MM.1S (cell line): ENCODE data around the gene GSG1L.

Source experiments
- DNase-seq: peaks from one replicate; pipeline ENCODE4 v3.0.0-alpha.2; 2015
- H2AFZ ChIP-seq: fragments of 300-600 bp; sonication (generic); 2 replicates; pipeline ENCODE4 v1.6.0; 2016; ENCODE audit warnings: antibody characterized with exemption, low read length
- H3F3A ChIP-seq: fragments of 300-600 bp; sonication (generic); 2 replicates; pipeline ENCODE4 v1.6.1; 2016; ENCODE audit warnings: mild to moderate bottlenecking, antibody characterized with exemption, low read length, moderate library complexity, mixed read lengths; ENCODE audit not compliant: insufficient read depth
- H3K27ac ChIP-seq: fragments of 300-600 bp; sonication (generic); 2 replicates; pipeline ENCODE4 v1.5.1; 2016; ENCODE audit warnings: mild to moderate bottlenecking, low read length
- H3K27me3 ChIP-seq: fragments of 300-600 bp; sonication (generic); replicated peaks from 2 replicates; pipeline ENCODE4 v1.6.0; 2016; ENCODE audit warnings: low read length; ENCODE audit not compliant: insufficient read depth
- H3K36me3 ChIP-seq: fragments of 300-600 bp; sonication (generic); replicated peaks from 2 replicates; pipeline ENCODE4 v1.6.1; 2016; ENCODE audit warnings: mild to moderate bottlenecking, low read length, mixed read lengths; ENCODE audit not compliant: insufficient read depth
- H3K4me1 ChIP-seq: fragments of 300-600 bp; sonication (generic); 2 replicates; pipeline ENCODE4 v1.6.1; 2016; ENCODE audit warnings: low read length, mixed read lengths
- H3K4me2 ChIP-seq: fragments of 300-600 bp; sonication (generic); 2 replicates; pipeline ENCODE4 v1.6.0; 2016; ENCODE audit warnings: low read depth, low read length
- H3K4me3 ChIP-seq: fragments of 300-600 bp; sonication (generic); 2 replicates; pipeline ENCODE4 v1.5.1; 2016; ENCODE audit warnings: low read length, mixed read lengths
- H3K79me2 ChIP-seq: fragments of 300-600 bp; sonication (generic); 2 replicates; pipeline ENCODE4 v1.6.1; 2016; ENCODE audit warnings: mixed run types, low read length, mixed read lengths
- H3K9ac ChIP-seq: fragments of 300-600 bp; sonication (generic); 2 replicates; pipeline ENCODE4 v1.6.1; 2016; ENCODE audit warnings: low read length, mixed read lengths
- H3K9me2 ChIP-seq: fragments of 300-600 bp; sonication (generic); replicated peaks from 2 replicates; pipeline ENCODE4 v1.6.1; 2016; ENCODE audit warnings: mild to moderate bottlenecking, low read length, mixed read lengths; ENCODE audit not compliant: insufficient read depth
- H3K9me3 ChIP-seq: fragments of 300-600 bp; sonication (generic); replicated peaks from 2 replicates; pipeline ENCODE4 v1.6.1; 2016; ENCODE audit warnings: mild to moderate bottlenecking, low read length, mixed read lengths; ENCODE audit not compliant: insufficient read depth
- H4K20me1 ChIP-seq: fragments of 300-600 bp; sonication (generic); 2 replicates; pipeline ENCODE4 v1.6.1; 2016; ENCODE audit warnings: mild to moderate bottlenecking, low read length, moderate library complexity, mixed read lengths; ENCODE audit not compliant: insufficient read depth
- EZH2 ChIP-seq: fragments of 300-600 bp; sonication (generic); optimal IDR thresholded peaks from 2 replicates; pipeline ENCODE3; 2017; ENCODE audit warnings: low read depth, mild to moderate bottlenecking, antibody characterized with exemption, low read length, mixed read lengths
- EZH2phosphoT487 ChIP-seq: fragments of 300-600 bp; sonication (generic); IDR thresholded peaks from 2 replicates; pipeline ENCODE4 v1.6.1; 2018; ENCODE audit warnings: antibody characterized with exemption, low read length
- TF ChIP-seq, protein P1 (sequence below): fragments of 300-600 bp; sonication (generic); IDR thresholded peaks from 2 replicates; pipeline ENCODE4 v1.5.1; 2016; ENCODE audit warnings: antibody characterized with exemption, low read length, mixed read lengths

The GSG1L gene

DNA sequence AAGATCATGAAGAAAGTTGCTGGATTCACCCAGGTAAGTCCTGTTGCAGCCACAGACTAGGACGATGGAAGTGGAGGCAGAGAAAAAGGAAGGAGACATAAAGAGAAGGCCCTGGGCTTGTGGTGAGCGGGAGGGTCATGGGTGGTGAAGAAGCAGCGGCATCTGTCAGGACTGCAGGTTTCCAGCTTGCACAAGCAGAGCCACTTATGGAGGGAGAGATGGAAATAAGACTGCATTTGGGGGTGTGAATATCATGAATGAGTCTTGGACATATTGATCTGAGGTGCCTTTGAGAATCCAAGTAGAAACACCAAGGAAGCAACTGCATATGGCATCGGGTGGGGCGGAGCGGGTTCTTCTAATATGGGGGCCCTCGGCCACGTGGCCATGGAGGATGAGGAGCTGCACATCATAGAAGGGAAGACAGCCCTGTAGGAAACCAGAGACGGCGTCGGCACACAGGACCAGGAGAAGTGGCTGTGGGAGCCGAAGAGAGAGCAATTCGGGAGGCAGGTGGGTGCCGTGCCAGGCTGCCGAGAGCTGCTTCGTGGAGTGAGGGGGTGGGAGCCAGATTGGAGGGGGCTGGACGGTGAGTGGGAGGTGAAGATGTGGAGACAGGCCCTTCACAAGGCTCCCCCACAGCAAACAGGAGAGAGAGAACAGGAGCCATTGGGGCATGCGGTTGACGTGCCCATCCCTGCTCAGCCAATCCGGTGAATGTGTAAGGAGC, 243.5 kb downstream of the GSG1L start:
- Histone ChIP-seq H2AFZ (no peak overlapping the region), H3K4me1 (no peaks in the 10 kb centered on the region), H3K9me2 (no peaks in the 10 kb centered on the region), H3K4me2 (no peak overlapping the region), H3F3A (no peaks in the 10 kb centered on the region), H3K36me3 (no peaks in the 10 kb centered on the region), H3K79me2 (no peaks in the 10 kb centered on the region), H3K9ac (no peak overlapping the region), H4K20me1 (no peaks in the 10 kb centered on the region), H3K4me3 (no peak overlapping the region), H3K9me3 (no peaks in the 10 kb centered on the region), H3K27ac (no peak overlapping the region), H3K27me3 (peaks cover 62% of the 10 kb centered on the region)
- TF ChIP-seq, protein P1, sequence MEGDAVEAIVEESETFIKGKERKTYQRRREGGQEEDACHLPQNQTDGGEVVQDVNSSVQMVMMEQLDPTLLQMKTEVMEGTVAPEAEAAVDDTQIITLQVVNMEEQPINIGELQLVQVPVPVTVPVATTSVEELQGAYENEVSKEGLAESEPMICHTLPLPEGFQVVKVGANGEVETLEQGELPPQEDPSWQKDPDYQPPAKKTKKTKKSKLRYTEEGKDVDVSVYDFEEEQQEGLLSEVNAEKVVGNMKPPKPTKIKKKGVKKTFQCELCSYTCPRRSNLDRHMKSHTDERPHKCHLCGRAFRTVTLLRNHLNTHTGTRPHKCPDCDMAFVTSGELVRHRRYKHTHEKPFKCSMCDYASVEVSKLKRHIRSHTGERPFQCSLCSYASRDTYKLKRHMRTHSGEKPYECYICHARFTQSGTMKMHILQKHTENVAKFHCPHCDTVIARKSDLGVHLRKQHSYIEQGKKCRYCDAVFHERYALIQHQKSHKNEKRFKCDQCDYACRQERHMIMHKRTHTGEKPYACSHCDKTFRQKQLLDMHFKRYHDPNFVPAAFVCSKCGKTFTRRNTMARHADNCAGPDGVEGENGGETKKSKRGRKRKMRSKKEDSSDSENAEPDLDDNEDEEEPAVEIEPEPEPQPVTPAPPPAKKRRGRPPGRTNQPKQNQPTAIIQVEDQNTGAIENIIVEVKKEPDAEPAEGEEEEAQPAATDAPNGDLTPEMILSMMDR = no peak
- TF ChIP-seq EZH2 (no peak), EZH2phosphoT487 (no peak)
- no peak for DNase-seq

DNA sequence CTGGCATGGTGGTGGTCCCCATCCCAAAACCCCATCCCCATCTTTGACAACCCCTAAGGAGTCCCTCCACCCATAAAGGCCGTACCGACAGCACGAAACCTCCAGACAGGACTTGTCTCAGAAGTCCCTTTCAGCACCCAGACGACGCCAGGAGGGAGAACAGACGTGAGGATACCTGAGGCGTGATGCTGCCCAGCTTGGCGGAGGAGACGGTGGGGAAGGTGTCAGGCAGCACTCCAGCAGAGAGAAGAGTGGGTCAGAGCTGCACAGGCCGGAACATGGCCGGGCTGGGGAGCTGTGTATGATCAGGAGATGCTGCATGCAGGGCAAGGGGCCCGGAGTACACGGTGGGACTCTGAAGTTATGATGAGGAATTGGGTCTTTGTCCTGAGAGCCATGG, 244.2 kb downstream of the GSG1L start:
- no peaks in the 10 kb centered on the region for H3K4me1 ChIP-seq
- no peak overlapping the region for H3K4me2 ChIP-seq
- H2AFZ ChIP-seq = no peak overlapping the region
- DNase-seq = no peak
- peaks cover 62% of the 10 kb centered on the region for H3K27me3 ChIP-seq
- H3K27ac ChIP-seq = no peak overlapping the region
- no peaks in the 10 kb centered on the region for H3K9me3 ChIP-seq
- no peaks in the 10 kb centered on the region for H4K20me1 ChIP-seq
- no peaks in the 10 kb centered on the region for H3K9me2 ChIP-seq
- H3F3A ChIP-seq = no peaks in the 10 kb centered on the region
- no peak overlapping the region for H3K4me3 ChIP-seq
- TF ChIP-seq, protein P1 = no peak
- TF ChIP-seq EZH2phosphoT487 (no peak), EZH2 (no peak)
- no peaks in the 10 kb centered on the region for H3K79me2 ChIP-seq
- H3K9ac ChIP-seq = no peak overlapping the region
- H3K36me3 ChIP-seq = no peaks in the 10 kb centered on the region

DNA sequence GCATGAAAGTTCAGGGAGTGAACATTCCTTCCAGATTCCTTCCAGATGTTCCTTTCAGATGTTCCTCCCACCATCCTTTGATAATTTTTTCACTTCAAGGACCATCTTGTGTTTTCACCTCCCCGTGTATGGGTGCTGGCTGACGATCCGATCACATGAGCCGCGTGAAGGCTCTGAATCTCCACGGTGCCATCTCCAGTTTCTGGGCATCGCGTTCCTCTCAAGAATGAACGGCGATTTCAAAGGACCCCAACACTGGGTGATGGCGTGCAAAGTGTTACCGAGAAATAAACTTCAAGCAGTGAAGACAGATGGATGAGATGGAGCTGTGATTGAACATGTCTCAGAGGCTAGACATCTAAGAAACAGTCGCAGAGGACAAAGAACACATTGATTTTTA, 245.3 kb downstream of the GSG1L start:
- Histone ChIP-seq H3F3A (no peaks in the 10 kb centered on the region), H3K4me1 (no peaks in the 10 kb centered on the region), H3K9ac (no peak overlapping the region), H3K4me2 (no peak overlapping the region), H3K27ac (no peak overlapping the region), H3K9me3 (no peaks in the 10 kb centered on the region), H2AFZ (no peak overlapping the region), H4K20me1 (no peaks in the 10 kb centered on the region), H3K36me3 (no peaks in the 10 kb centered on the region), H3K4me3 (no peak overlapping the region), H3K9me2 (no peaks in the 10 kb centered on the region), H3K27me3 (peaks cover 62% of the 10 kb centered on the region), H3K79me2 (no peaks in the 10 kb centered on the region)
- TF ChIP-seq EZH2 = no peak
- TF ChIP-seq, protein P1 = no peak
- no peak for TF ChIP-seq EZH2phosphoT487
- no peak for DNase-seq
